HG03571 (cell line): ENCODE data around the gene ABHD18.
"Not testable (repeated sequence)": the region's sequence is repeated elsewhere in the genome, so short reads cannot be mapped to it uniquely, and the experiment has no call there.

Experiments used
- ATAC-seq: cut with Tn5 transposase; IDR thresholded peaks from one replicate; pipeline ENCODE4 v1.9.1; 2021; ENCODE audit not compliant: unreplicated experiment

The ABHD18 gene

GRCh38 chr4:127965062-127965802, at the start of gene ABHD18, which contains the start of gene MFSD8:
ABHD18 (plus strand) TSS chr4:127965406; CDS start chr4:127982956, 17,550 bp downstream.
MFSD8 (minus strand) TSS chr4:127965173; CDS start chr4:127965133, 40 bp downstream.
- peak; percentile 95 for ATAC-seq

GRCh38 chr4:127916512-127916911, 48.7 kb upstream of the ABHD18 start:
- ATAC-seq: no peak

GRCh38 chr4:127917151-127917550, 48.1 kb upstream of the ABHD18 start:
- no peak for ATAC-seq

- no peak for ATAC-seq
Observed at GRCh38 chr4:127920521-127920920, 44.7 kb upstream of the ABHD18 start.

- ATAC-seq: no peak
Observed at GRCh38 chr4:127922226-127922625, 43.0 kb upstream of the ABHD18 start.

GRCh38 chr4:127925720-127926119, 39.5 kb upstream of the ABHD18 start:
- ATAC-seq: not testable (repeated sequence)

GRCh38 chr4:127930175-127930574, 35.0 kb upstream of the ABHD18 start:
- ATAC-seq: no peak

- not testable (repeated sequence) for ATAC-seq
Observed at GRCh38 chr4:127931836-127932235, 33.4 kb upstream of the ABHD18 start.

GRCh38 chr4:127936974-127937373, 28.2 kb upstream of the ABHD18 start:
- no peak for ATAC-seq

GRCh38 chr4:127957105-127957504, 8.1 kb upstream of the ABHD18 start:
- no peak for ATAC-seq

GRCh38 chr4:127959794-127960193, 5.4 kb upstream of the ABHD18 start:
- ATAC-seq: no peak

GRCh38 chr4:127963633-127964398, 1.4 kb upstream of the ABHD18 start:
- not testable (repeated sequence) for ATAC-seq

- peak; percentile 27 for ATAC-seq
Observed at GRCh38 chr4:127964426-127965061, 662 bp upstream of the ABHD18 start.

GRCh38 chr4:127965803-127966175, 583 bp downstream of the ABHD18 start:
- ATAC-seq: peak; percentile 26

GRCh38 chr4:127967141-127967775, 2.1 kb downstream of the ABHD18 start:
- ATAC-seq: no peak

- ATAC-seq: no peak
Observed at GRCh38 chr4:127968586-127968985, 3.4 kb downstream of the ABHD18 start.

GRCh38 chr4:127970925-127971324, 5.7 kb downstream of the ABHD18 start:
- ATAC-seq: not testable (repeated sequence)

- no peak for ATAC-seq
Observed at GRCh38 chr4:127975121-127975770, 10.0 kb downstream of the ABHD18 start.

GRCh38 chr4:127978930-127979329, 13.7 kb downstream of the ABHD18 start:
- ATAC-seq: no peak

- ATAC-seq: no peak
Observed at GRCh38 chr4:127982445-127982844, 17.2 kb downstream of the ABHD18 start.

GRCh38 chr4:127985989-127986388, 20.8 kb downstream of the ABHD18 start:
- ATAC-seq: no peak
